ENCODE data around the gene KNL1.

- TF ChIP-seq EZH2 (IDR thresholded peaks at IDR 0.05) (no peak), POLR2AphosphoS5 (IDR thresholded peaks at IDR 0.05; ENCODE audit: borderline replicate concordance, low read depth, low read length) (no peak)
Observed at GRCh38 chr15:40550341-40551037, 43.6 kb upstream of the KNL1 start.
